IPS-11a (cell line): Measurements from ENCODE around the gene ENDOD1.
A peak's percentile ranks its signal among the peaks of the same experiment; 100 is the strongest.
"Not testable (repeated sequence)": the region's sequence is repeated elsewhere in the genome, so short reads cannot be mapped to it uniquely, and the experiment has no call there.

Source experiments
- H3K4me3 ChIP-seq: one replicate; pipeline ENCODE4 v1.5.1; 2013; ENCODE audit warnings: low read depth, low read length, control low read depth

ENDOD1 gene

GRCh38 chr11:95089620-95090542 is at the start of gene ENDOD1:
TSS of gene ENDOD1 (plus strand) at chr11:95089846. CDS start at chr11:95089928, 82 bp downstream.
- H3K4me3 ChIP-seq, result peak within 1 kb of the TSS; percentile 67

- no peak overlapping the region for H3K4me3 ChIP-seq
Measured at GRCh38 chr11:95042239-95042638, 47.4 kb upstream of the ENDOD1 start.

- no peak overlapping the region for H3K4me3 ChIP-seq
Measured at GRCh38 chr11:95042906-95043305, 46.7 kb upstream of the ENDOD1 start.

- H3K4me3 ChIP-seq, result no peak overlapping the region
Measured at GRCh38 chr11:95044010-95044409, 45.6 kb upstream of the ENDOD1 start.

- H3K4me3 ChIP-seq, result no peak overlapping the region
Measured at GRCh38 chr11:95045812-95046211, 43.8 kb upstream of the ENDOD1 start.

GRCh38 chr11:95049122-95049521 is 40.5 kb upstream of the ENDOD1 start, which contains the start of gene KDM4F:
TSS of gene KDM4F (plus strand) at chr11:95049422.
- not testable (repeated sequence) for H3K4me3 ChIP-seq

- no peak overlapping the region for H3K4me3 ChIP-seq
Measured at GRCh38 chr11:95050595-95051202, 38.9 kb upstream of the ENDOD1 start.

- no peak overlapping the region for H3K4me3 ChIP-seq
Measured at GRCh38 chr11:95054356-95054755, 35.3 kb upstream of the ENDOD1 start.

- H3K4me3 ChIP-seq, result no peak overlapping the region
Measured at GRCh38 chr11:95055283-95055897, 34.3 kb upstream of the ENDOD1 start.

GRCh38 chr11:95057959-95058358 is 31.7 kb upstream of the ENDOD1 start:
- H3K4me3 ChIP-seq, result no peak overlapping the region

GRCh38 chr11:95058621-95059020 is 31.0 kb upstream of the ENDOD1 start:
- H3K4me3 ChIP-seq, result no peak overlapping the region

- H3K4me3 ChIP-seq, result no peak overlapping the region
Measured at GRCh38 chr11:95059046-95059445, 30.6 kb upstream of the ENDOD1 start.

GRCh38 chr11:95065336-95065735 is 24.3 kb upstream of the ENDOD1 start:
- no peak overlapping the region for H3K4me3 ChIP-seq

- H3K4me3 ChIP-seq, result peak within 1 kb of the TSS; percentile 83
Measured at GRCh38 chr11:95066716-95067038, 23.0 kb upstream of the ENDOD1 start, which contains the start of gene SRSF8. TSS of gene SRSF8 (plus strand) at chr11:95066919. CDS start at chr11:95067227, 308 bp downstream.

GRCh38 chr11:95067039-95067840 is 22.4 kb upstream of the ENDOD1 start:
- peak overlapping the region; percentile 83 for H3K4me3 ChIP-seq

GRCh38 chr11:95067841-95068219 is 21.8 kb upstream of the ENDOD1 start:
- H3K4me3 ChIP-seq, result peak overlapping the region; percentile 83

- peak overlapping the region; percentile 83 for H3K4me3 ChIP-seq
Measured at GRCh38 chr11:95068549-95068948, 21.1 kb upstream of the ENDOD1 start.

GRCh38 chr11:95070471-95070870 is 19.2 kb upstream of the ENDOD1 start:
- H3K4me3 ChIP-seq, result no peak overlapping the region

GRCh38 chr11:95072948-95073347 is 16.7 kb upstream of the ENDOD1 start:
- H3K4me3 ChIP-seq, result no peak overlapping the region

GRCh38 chr11:95074792-95075563 is 14.7 kb upstream of the ENDOD1 start:
- no peak overlapping the region for H3K4me3 ChIP-seq
